ENCODE measurements around the gene IKBKE. TPM values are rescaled to one million over a fixed set of nuclear protein-coding genes. Genes with fewer than 3 reads are reported as not detected.

IKBKE gene
- total RNA-seq, 1 experiment from 2014 or later: 6.6 TPM

- Histone ChIP-seq H4K5ac (ENCODE audit: insufficient read length, low read depth, low read length) (no peak overlapping the region), H3T11ph (ENCODE audit: low read length) (no peak overlapping the region), H3K56ac (ENCODE audit: insufficient read length, low read depth, low read length) (no peak overlapping the region), H3K23ac (ENCODE audit: insufficient read length, low read depth, low read length) (no peak overlapping the region), H2AFZ (ENCODE audit: low read length) (no peak overlapping the region), H3K4me2 (ENCODE audit: insufficient read depth, insufficient read length, low read length) (no peak overlapping the region), H2BK12ac (ENCODE audit: insufficient read length, low read depth, low read length) (no peak overlapping the region), H3K23me2 (ENCODE audit: insufficient read length, low read depth, low read length, poor library complexity, severe bottlenecking) (no peaks in the 10 kb centered on the region), H3K18ac (ENCODE audit: insufficient read length, low read depth, low read length) (no peak overlapping the region), H3K27ac (ENCODE audit: insufficient read length, low read depth, low read length) (no peak overlapping the region), H2BK5ac (ENCODE audit: insufficient read length, low read length) (no peak overlapping the region), H2BK15ac (ENCODE audit: low read depth, low read length) (no peak overlapping the region), H3K9me3 (ENCODE audit: control insufficient read depth, low read depth, low read length) (no peaks in the 10 kb centered on the region), H3K79me1 (ENCODE audit: insufficient read depth, low read depth, low read length, poor library complexity, severe bottlenecking) (no peaks in the 10 kb centered on the region), H4K8ac (replicated peaks; ENCODE audit: insufficient read length, low read depth, low read length) (no peak overlapping the region), H2BK20ac (ENCODE audit: low read depth, low read length, poor library complexity, severe bottlenecking) (no peak overlapping the region), H3K9ac (ENCODE audit: extremely low read depth, insufficient read length, low read length) (no peak overlapping the region), H3K4me1 (ENCODE audit: insufficient read depth, low read length) (no peaks in the 10 kb centered on the region), H2AK5ac (ENCODE audit: insufficient read length, low read length) (no peak overlapping the region), H4K20me1 (ENCODE audit: control insufficient read depth, insufficient read depth, insufficient read length) (no peaks in the 10 kb centered on the region), H3K4ac (ENCODE audit: low read depth, low read length) (no peak overlapping the region), H3K14ac (ENCODE audit: insufficient read depth, low read length) (no peak overlapping the region), H3K27me3 (ENCODE audit: insufficient read depth, low read length) (no peaks in the 10 kb centered on the region), H3K79me2 (ENCODE audit: insufficient read depth, low read length) (no peaks in the 10 kb centered on the region), H2BK120ac (ENCODE audit: low read depth, low read length, poor library complexity, severe bottlenecking) (no peak overlapping the region), H4K91ac (ENCODE audit: insufficient read length, low read depth, low read length) (no peak overlapping the region)
- Mint-ChIP-seq H3K4me1 (no peaks in the 10 kb centered on the region; a peak in 1 of 4 replicates), H3K27ac (no peak overlapping the region), H3K36me3 (ENCODE audit: insufficient read depth in 1 of 3, low read depth in 3 of 3) (no peaks in the 10 kb centered on the region), H3K27me3 (ENCODE audit: low read depth) (peaks cover 10% of the 10 kb centered on the region), H3K9me3 (no peaks in the 10 kb centered on the region), H3K4me3 (no peak overlapping the region)
- DNase-seq: no peak
- WGBS (ENCODE audit: extremely low coverage, insufficient read length, low lambda C conversion rate): no CpG with 5 or more reads among the region's 5 CpGs
- no peak for TF ChIP-seq CTCF (conservative IDR thresholded peaks at IDR 0.05)
Observed at GRCh38 chr1:206521127-206521526, 50.9 kb downstream of the IKBKE start.

Data from H9 (cell line).